ENCODE data around the gene CD300LG. TPM values are rescaled to one million over a fixed set of nuclear protein-coding genes. Genes with fewer than 3 reads are reported as not detected.

CD300LG gene
- total RNA-seq, 2 experiments from 2014 or later: not detected

DNA sequence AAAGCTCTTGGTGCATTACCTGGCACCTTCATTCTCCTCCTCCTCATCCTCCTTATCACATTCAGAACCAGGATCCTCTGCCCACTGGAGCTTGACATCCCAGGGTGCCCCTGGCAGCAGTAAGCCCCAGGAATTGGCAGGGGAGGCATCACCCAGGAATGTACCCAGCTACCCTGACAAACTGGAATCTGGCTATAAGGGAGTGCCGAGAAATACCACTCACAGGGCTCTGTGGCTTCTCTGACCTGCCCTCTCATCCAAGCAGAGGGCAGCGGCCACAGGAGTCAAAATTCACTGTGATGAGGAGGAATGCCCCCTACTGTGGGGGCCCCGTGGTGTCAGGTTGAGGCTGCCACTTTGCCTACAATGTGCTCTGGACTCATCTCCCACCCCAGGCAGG is 33.6 kb upstream of the CD300LG start:
- no peaks in the 10 kb centered on the region for H3K9me3 Mint-ChIP-seq (ENCODE audit: insufficient read depth)
- H3K4me3 Mint-ChIP-seq: no peak overlapping the region
- H3K36me3 Mint-ChIP-seq (ENCODE audit: low read depth): no peaks in the 10 kb centered on the region
- H3K4me1 Mint-ChIP-seq (ENCODE audit: low read depth): no peaks in the 10 kb centered on the region
- no peak for ATAC-seq
- POLR2A ChIA-PET: no interaction called here
- CTCF ChIA-PET: no interaction called here
- H3K27ac Mint-ChIP-seq: no peak overlapping the region
- no peaks in the 10 kb centered on the region for H3K27me3 Mint-ChIP-seq (ENCODE audit: low read depth)
- DNase-seq: no peak

DNA sequence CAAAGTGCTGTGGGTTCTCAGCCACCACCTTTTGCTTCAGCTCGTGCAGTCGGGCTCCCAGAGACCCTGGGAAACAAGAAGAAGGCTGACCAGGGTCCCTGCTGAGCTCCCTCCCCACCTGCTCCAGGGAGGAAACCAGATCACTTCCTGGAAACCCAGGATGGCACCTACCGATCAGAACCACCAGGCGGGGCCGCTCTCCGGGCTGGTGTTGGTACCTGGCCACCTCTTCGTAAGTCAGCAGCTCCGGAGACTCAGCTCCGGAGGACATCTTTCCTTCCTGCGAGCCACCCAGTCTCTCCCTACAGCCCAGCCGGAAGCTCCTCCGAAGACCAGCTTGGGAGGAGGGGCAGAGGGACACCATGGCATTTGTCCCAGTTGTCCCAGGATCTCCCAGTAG is 33.0 kb upstream of the CD300LG start:
- no peaks in the 10 kb centered on the region for H3K9me3 Mint-ChIP-seq (ENCODE audit: insufficient read depth)
- ChIA-PET CTCF (no interaction called here), POLR2A (no interaction called here)
- H3K4me1 Mint-ChIP-seq (ENCODE audit: low read depth): no peaks in the 10 kb centered on the region
- no peak overlapping the region for H3K4me3 Mint-ChIP-seq
- H3K36me3 Mint-ChIP-seq (ENCODE audit: low read depth): no peaks in the 10 kb centered on the region
- no peaks in the 10 kb centered on the region for H3K27me3 Mint-ChIP-seq (ENCODE audit: low read depth)
- H3K27ac Mint-ChIP-seq: no peak overlapping the region
- no peak for DNase-seq
- ATAC-seq: no peak

GRCh38 chr17:43814714-43815113 is 32.3 kb upstream of the CD300LG start:
- H3K36me3 Mint-ChIP-seq (ENCODE audit: low read depth): no peaks in the 10 kb centered on the region
- CTCF ChIA-PET: no interaction called here
- H3K9me3 Mint-ChIP-seq (ENCODE audit: insufficient read depth): no peaks in the 10 kb centered on the region

GRCh38 chr17:43816336-43817320 is 30.3 kb upstream of the CD300LG start:
- ATAC-seq (no peak), DNase-seq (no peak)
- ChIA-PET CTCF (interaction anchor here (0.6 to 2.3 kb wide), 3 partner anchors 17 to 357 kb away, joined by 3 to 9 read pairs (median 3); partner anchors contain the start of gene CD300LG), POLR2A (interaction anchor here (0.6 kb wide), 1 partner anchor 124 kb away, joined by 3 read pairs; no protein-coding TSS in a partner anchor)
- no peak overlapping the region for H3K4me3 Mint-ChIP-seq
- no peaks in the 10 kb centered on the region for H3K9me3 Mint-ChIP-seq (ENCODE audit: insufficient read depth)
- H3K27ac Mint-ChIP-seq: no peak overlapping the region
- H3K4me1 Mint-ChIP-seq (ENCODE audit: low read depth): no peaks in the 10 kb centered on the region
- no peaks in the 10 kb centered on the region for H3K36me3 Mint-ChIP-seq (ENCODE audit: low read depth)
- no peaks in the 10 kb centered on the region for H3K27me3 Mint-ChIP-seq (ENCODE audit: low read depth)

More at GRCh38 chr17:43814714-43815113, 32.3 kb upstream of the CD300LG start:
- Mint-ChIP-seq H3K4me3 (no peak overlapping the region), H3K27me3 (ENCODE audit: low read depth) (no peaks in the 10 kb centered on the region), H3K4me1 (ENCODE audit: low read depth) (no peaks in the 10 kb centered on the region), H3K27ac (no peak overlapping the region)
- no peak for ATAC-seq
- POLR2A ChIA-PET: no interaction called here
- no peak for DNase-seq

DNA sequence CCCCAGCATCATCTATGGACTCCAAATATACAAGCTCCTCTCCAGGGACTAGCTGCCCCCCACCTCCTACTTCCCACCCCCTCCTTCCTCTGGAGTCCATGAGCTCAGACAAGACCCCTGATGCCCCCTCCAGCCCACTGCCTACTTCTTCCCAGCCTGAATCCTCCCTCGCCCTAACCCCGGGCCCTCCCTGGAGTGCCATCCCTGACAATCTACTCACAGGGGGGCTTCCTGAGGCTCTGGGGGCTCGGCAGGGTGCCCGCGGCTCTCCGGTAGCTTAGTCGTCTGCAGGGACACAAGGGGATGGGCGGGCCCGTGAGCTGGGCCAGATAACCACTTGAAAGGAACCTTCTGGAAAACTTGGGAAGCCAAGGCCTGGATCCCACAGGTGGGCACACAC is 29.1 kb upstream of the CD300LG start:
- CTCF ChIA-PET: interaction anchor here (0.6 to 2.3 kb wide), 2 partner anchors 29 to 358 kb away, joined by 3 to 9 read pairs; partner anchors contain the start of gene CD300LG
- ATAC-seq (no peak), DNase-seq (no peak)
- H3K36me3 Mint-ChIP-seq (ENCODE audit: low read depth): no peaks in the 10 kb centered on the region
- H3K4me3 Mint-ChIP-seq: no peak overlapping the region
- no peak overlapping the region for H3K27ac Mint-ChIP-seq
- no peaks in the 10 kb centered on the region for H3K4me1 Mint-ChIP-seq (ENCODE audit: low read depth)
- no peaks in the 10 kb centered on the region for H3K9me3 Mint-ChIP-seq (ENCODE audit: insufficient read depth)
- POLR2A ChIA-PET: interaction anchor here (0.6 kb wide), 2 partner anchors 9 to 126 kb away, joined by 3 read pairs; no protein-coding TSS in a partner anchor
- no peaks in the 10 kb centered on the region for H3K27me3 Mint-ChIP-seq (ENCODE audit: low read depth)

GRCh38 chr17:43818966-43819365 is 28.0 kb upstream of the CD300LG start:
- ATAC-seq (no peak), DNase-seq (no peak)
- Mint-ChIP-seq H3K36me3 (ENCODE audit: low read depth) (no peaks in the 10 kb centered on the region), H3K9me3 (ENCODE audit: insufficient read depth) (no peaks in the 10 kb centered on the region), H3K27me3 (ENCODE audit: low read depth) (no peaks in the 10 kb centered on the region), H3K4me3 (no peak overlapping the region), H3K27ac (no peak overlapping the region), H3K4me1 (ENCODE audit: low read depth) (no peaks in the 10 kb centered on the region)
- ChIA-PET CTCF (interaction anchor here (1.7 kb wide), 1 partner anchor 59 kb away, joined by 5 read pairs; no protein-coding TSS in a partner anchor), POLR2A (no interaction called here)

- H3K36me3 Mint-ChIP-seq (ENCODE audit: low read depth): no peaks in the 10 kb centered on the region
- no peak overlapping the region for H3K4me3 Mint-ChIP-seq
- H3K4me1 Mint-ChIP-seq (ENCODE audit: low read depth): no peaks in the 10 kb centered on the region
- H3K27ac Mint-ChIP-seq: no peak overlapping the region
- no peak for ATAC-seq
- no peak for DNase-seq
- POLR2A ChIA-PET: no interaction called here
- CTCF ChIA-PET: no interaction called here
- no peaks in the 10 kb centered on the region for H3K27me3 Mint-ChIP-seq (ENCODE audit: low read depth)
- H3K9me3 Mint-ChIP-seq (ENCODE audit: insufficient read depth): no peaks in the 10 kb centered on the region
Measured at GRCh38 chr17:43820759-43821158, 26.2 kb upstream of the CD300LG start.

DNA sequence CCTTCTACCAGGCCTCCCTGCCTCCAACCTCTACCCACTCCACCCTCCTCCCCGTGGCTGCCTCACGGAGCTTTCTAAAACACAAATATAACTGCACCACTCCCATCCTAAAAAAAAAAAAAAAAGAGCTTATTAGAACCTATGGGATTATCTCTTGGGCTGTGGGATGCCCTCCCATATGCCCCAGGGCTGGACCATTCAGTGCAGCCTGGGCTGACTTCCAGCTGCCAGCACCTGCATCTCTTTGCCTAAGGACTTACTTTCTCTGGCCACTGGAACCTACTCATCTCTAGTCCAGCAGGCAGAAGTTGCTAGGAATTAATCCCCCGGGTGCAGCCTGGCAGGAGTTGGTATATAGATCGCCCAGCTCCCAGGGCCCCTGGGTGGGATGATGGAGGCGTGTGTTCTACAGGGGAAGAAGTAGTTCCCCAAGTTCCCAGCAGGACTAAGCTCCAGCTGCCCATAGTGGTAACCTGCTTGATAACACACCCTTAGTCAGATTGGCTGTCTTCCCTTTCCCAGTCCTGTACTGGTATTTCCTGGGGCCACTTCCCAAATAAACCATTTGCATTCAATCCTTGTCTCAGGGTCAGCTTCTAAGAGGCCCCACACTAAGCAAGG is 24.3 kb upstream of the CD300LG start:
- no peak overlapping the region for H3K27ac Mint-ChIP-seq
- no peaks in the 10 kb centered on the region for H3K9me3 Mint-ChIP-seq (ENCODE audit: insufficient read depth)
- H3K27me3 Mint-ChIP-seq (ENCODE audit: low read depth): no peaks in the 10 kb centered on the region
- DNase-seq (no peak), ATAC-seq (no peak)
- ChIA-PET CTCF (no interaction called here), POLR2A (no interaction called here)
- no peaks in the 10 kb centered on the region for H3K36me3 Mint-ChIP-seq (ENCODE audit: low read depth)
- H3K4me1 Mint-ChIP-seq (ENCODE audit: low read depth): no peaks in the 10 kb centered on the region
- H3K4me3 Mint-ChIP-seq: no peak overlapping the region

DNA sequence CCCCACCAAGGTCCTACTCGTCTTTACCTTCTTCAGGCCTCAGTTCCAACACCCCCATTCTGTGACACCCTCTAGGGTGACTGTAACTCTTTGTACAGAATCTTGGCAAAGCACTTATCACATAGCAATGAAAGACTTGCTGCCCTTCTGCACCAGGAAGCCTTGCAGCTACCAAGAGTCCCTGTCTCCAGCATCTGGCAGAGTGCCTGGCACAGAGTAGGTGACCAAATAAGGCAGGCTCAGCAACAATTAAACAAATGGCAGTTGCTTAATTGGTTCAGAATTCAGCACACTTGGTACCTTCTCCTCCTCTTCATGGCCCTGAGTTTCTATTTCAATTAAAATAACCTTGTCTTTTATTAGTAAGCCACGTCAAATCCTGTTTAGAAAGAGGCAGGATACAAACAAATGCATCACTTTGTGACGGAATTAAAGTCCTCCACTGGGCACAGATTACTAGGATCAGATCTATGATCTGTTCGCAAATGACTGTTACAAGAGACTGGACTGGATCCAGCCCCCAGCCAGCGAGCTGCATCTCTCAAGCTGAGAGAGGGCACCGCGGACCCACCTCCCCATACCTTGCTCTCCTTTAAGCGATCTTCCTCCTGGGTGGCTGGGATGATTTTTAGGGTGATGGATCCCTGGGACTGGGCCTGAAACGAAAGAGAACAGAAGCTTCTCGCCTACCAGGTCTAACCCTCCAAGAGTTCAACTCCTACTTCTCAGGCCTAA is 23.5 kb upstream of the CD300LG start:
- Mint-ChIP-seq H3K27me3 (ENCODE audit: low read depth) (no peaks in the 10 kb centered on the region), H3K36me3 (ENCODE audit: low read depth) (no peaks in the 10 kb centered on the region), H3K9me3 (ENCODE audit: insufficient read depth) (no peaks in the 10 kb centered on the region), H3K4me3 (no peak overlapping the region), H3K27ac (no peak overlapping the region), H3K4me1 (ENCODE audit: low read depth) (no peaks in the 10 kb centered on the region)
- DNase-seq (no peak), ATAC-seq (no peak)
- CTCF ChIA-PET: no interaction called here
- POLR2A ChIA-PET: no interaction called here

DNA sequence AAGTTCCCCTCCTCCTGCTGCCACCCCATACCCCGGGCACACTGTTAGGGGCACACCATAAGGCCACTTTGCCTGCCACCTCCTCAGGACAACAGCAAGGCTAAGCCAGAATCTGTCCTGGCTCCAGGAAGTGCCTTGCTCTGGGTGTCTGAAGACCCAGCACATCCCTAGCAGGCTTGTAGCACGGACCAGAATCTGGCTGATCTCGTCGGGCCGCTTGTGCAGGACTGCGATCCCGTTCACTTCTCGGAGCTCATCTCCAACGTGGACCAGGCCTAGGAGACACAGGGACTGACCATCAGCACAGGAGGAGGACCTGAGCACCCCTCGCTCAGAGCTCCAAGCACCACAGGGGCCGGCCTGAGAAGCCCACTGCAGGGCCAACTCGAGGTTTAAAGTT is 21.4 kb upstream of the CD300LG start:
- H3K27me3 Mint-ChIP-seq (ENCODE audit: low read depth): peaks cover 4% of the 10 kb centered on the region
- ChIA-PET CTCF (no interaction called here), POLR2A (no interaction called here)
- H3K36me3 Mint-ChIP-seq (ENCODE audit: low read depth): no peaks in the 10 kb centered on the region
- no peak overlapping the region for H3K27ac Mint-ChIP-seq
- H3K9me3 Mint-ChIP-seq (ENCODE audit: insufficient read depth): no peaks in the 10 kb centered on the region
- ATAC-seq (no peak), DNase-seq (no peak)
- no peak overlapping the region for H3K4me3 Mint-ChIP-seq
- no peaks in the 10 kb centered on the region for H3K4me1 Mint-ChIP-seq (ENCODE audit: low read depth)

DNA sequence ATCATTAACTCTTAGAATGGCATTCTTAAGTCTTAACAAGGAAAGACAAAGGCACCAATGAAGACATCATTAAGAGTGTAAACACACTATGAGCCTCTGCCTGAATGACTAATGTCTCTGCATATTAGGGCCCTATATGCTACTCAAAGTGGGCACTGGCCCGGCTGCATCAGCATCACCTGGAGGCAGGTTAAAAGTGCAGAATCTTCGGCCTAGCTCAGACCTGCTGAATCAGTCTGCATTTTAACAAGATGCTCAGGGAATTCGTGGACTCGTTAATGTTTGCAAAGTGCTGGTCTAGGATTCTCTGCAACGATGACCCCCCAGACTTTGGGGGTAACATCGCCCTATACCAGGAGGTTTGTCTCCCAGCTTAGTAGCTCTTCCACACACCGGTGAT is 20.8 kb upstream of the CD300LG start:
- ChIA-PET POLR2A (no interaction called here), CTCF (no interaction called here)
- H3K4me1 Mint-ChIP-seq (ENCODE audit: low read depth): no peaks in the 10 kb centered on the region
- no peaks in the 10 kb centered on the region for H3K36me3 Mint-ChIP-seq (ENCODE audit: low read depth)
- no peak overlapping the region for H3K4me3 Mint-ChIP-seq
- H3K27me3 Mint-ChIP-seq (ENCODE audit: low read depth): peaks cover 11% of the 10 kb centered on the region
- no peak overlapping the region for H3K27ac Mint-ChIP-seq
- DNase-seq: no peak
- H3K9me3 Mint-ChIP-seq (ENCODE audit: insufficient read depth): no peaks in the 10 kb centered on the region
- ATAC-seq: no peak

- Mint-ChIP-seq H3K9me3 (ENCODE audit: insufficient read depth) (no peaks in the 10 kb centered on the region), H3K36me3 (ENCODE audit: low read depth) (no peaks in the 10 kb centered on the region), H3K27ac (no peak overlapping the region), H3K4me1 (ENCODE audit: low read depth) (no peaks in the 10 kb centered on the region), H3K4me3 (no peak overlapping the region), H3K27me3 (ENCODE audit: low read depth) (peaks cover 23% of the 10 kb centered on the region)
- ChIA-PET POLR2A (no interaction called here), CTCF (no interaction called here)
- no peak for ATAC-seq
- DNase-seq: no peak
Measured at GRCh38 chr17:43827596-43827995, 19.4 kb upstream of the CD300LG start.

All from activated CD8-positive, alpha-beta T cell treated with anti-CD3 and anti-CD28 coated beads, Interleukin-2, amount 10 ng/mL, durations not matched to agents 7 days and 5 days (primary cell).